ENCODE data around the gene ADGRG4.

ADGRG4 gene

GRCh38 chrX:136387951-136388502 lies 87.3 kb downstream of the ADGRG4 start:
- DNase-seq = no peak
- H3K27ac ChIP-seq = no peak overlapping the region
- no peaks in the 10 kb centered on the region for H3K27me3 ChIP-seq (replicated peaks)
- no peak for TF ChIP-seq CTCF (IDR thresholded peaks at IDR 0.05; ENCODE audit: low read depth, low read length, missing control alignments)
- H3K4me3 ChIP-seq (ENCODE audit: low read depth, low read length) = no peak overlapping the region
- in situ Hi-C loops (cut with HindIII; ENCODE audit: low pct_ligation_motif_present, low sequenced_read_pairs) = no loop called here
- no peaks in the 10 kb centered on the region for H3K36me3 ChIP-seq (replicated peaks)

- in situ Hi-C loops (cut with HindIII; ENCODE audit: low pct_ligation_motif_present, low sequenced_read_pairs) = no loop called here
- no peaks in the 10 kb centered on the region for H3K36me3 ChIP-seq (replicated peaks)
- no peak for DNase-seq
- no peak for TF ChIP-seq CTCF (IDR thresholded peaks at IDR 0.05; ENCODE audit: low read depth, low read length, missing control alignments)
- no peaks in the 10 kb centered on the region for H3K27me3 ChIP-seq (replicated peaks)
- H3K27ac ChIP-seq = no peak overlapping the region
- no peak overlapping the region for H3K4me3 ChIP-seq (ENCODE audit: low read depth, low read length)
These were observed 90.2 kb downstream of the ADGRG4 start for GRCh38 chrX:136390921-136391320.

GRCh38 chrX:136395271-136395670 lies 94.5 kb downstream of the ADGRG4 start:
- no peak overlapping the region for H3K27ac ChIP-seq

GRCh38 chrX:136397001-136397400 lies 96.2 kb downstream of the ADGRG4 start:
- no peaks in the 10 kb centered on the region for H3K36me3 ChIP-seq (replicated peaks)
- no peak for DNase-seq
- no peaks in the 10 kb centered on the region for H3K27me3 ChIP-seq (replicated peaks)
- no peak overlapping the region for H3K27ac ChIP-seq
- no peak for TF ChIP-seq CTCF (IDR thresholded peaks at IDR 0.05; ENCODE audit: low read depth, low read length, missing control alignments)
- H3K4me3 ChIP-seq (ENCODE audit: low read depth, low read length) = no peak overlapping the region
- in situ Hi-C loops (cut with HindIII; ENCODE audit: low pct_ligation_motif_present, low sequenced_read_pairs) = no loop called here

More at GRCh38 chrX:136395271-136395670, 94.5 kb downstream of the ADGRG4 start:
- no peaks in the 10 kb centered on the region for H3K36me3 ChIP-seq (replicated peaks)
- in situ Hi-C loops (cut with HindIII; ENCODE audit: low pct_ligation_motif_present, low sequenced_read_pairs) = no loop called here
- TF ChIP-seq CTCF (IDR thresholded peaks at IDR 0.05; ENCODE audit: low read depth, low read length, missing control alignments) = no peak
- no peaks in the 10 kb centered on the region for H3K27me3 ChIP-seq (replicated peaks)
- H3K4me3 ChIP-seq (ENCODE audit: low read depth, low read length) = no peak overlapping the region
- no peak for DNase-seq

- DNase-seq = no peak
- Histone ChIP-seq H3K36me3 (replicated peaks) (no peaks in the 10 kb centered on the region), H3K4me3 (ENCODE audit: low read depth, low read length) (no peak overlapping the region), H3K27ac (no peak overlapping the region), H3K27me3 (replicated peaks) (no peaks in the 10 kb centered on the region)
- no peak for TF ChIP-seq CTCF (IDR thresholded peaks at IDR 0.05; ENCODE audit: low read depth, low read length, missing control alignments)
- in situ Hi-C loops (cut with HindIII; ENCODE audit: low pct_ligation_motif_present, low sequenced_read_pairs) = no loop called here
These were observed 104.4 kb downstream of the ADGRG4 start for GRCh38 chrX:136405126-136405525.

GRCh38 chrX:136417806-136418205 lies 117.0 kb downstream of the ADGRG4 start:
- Histone ChIP-seq H3K27me3 (replicated peaks) (no peaks in the 10 kb centered on the region), H3K27ac (no peak overlapping the region)
- in situ Hi-C loops (cut with HindIII; ENCODE audit: low pct_ligation_motif_present, low sequenced_read_pairs) = no loop called here

More at GRCh38 chrX:136417806-136418205, 117.0 kb downstream of the ADGRG4 start:
- DNase-seq = no peak
- Histone ChIP-seq H3K36me3 (replicated peaks) (no peaks in the 10 kb centered on the region), H3K4me3 (ENCODE audit: low read depth, low read length) (no peak overlapping the region)
- TF ChIP-seq CTCF (IDR thresholded peaks at IDR 0.05; ENCODE audit: low read depth, low read length, missing control alignments) = no peak
